Right lobe of liver (tissue), 4 donors: Measurements from ENCODE around the gene CACNA1C.

ENCODE experiments used
- CTCF ChIP-seq, 4 donors: fragments of 200-600 bp in 3 of 4; fragments of 450-650 bp in 1 of 4; IDR thresholded peaks; one replicate each; pipeline versions ENCODE4 v1.5.1 to v1.8.0; 2016 to 2022; ENCODE audit warnings: antibody characterized with exemption in 4 of 4, mild to moderate bottlenecking in 2 of 4
- POLR2A ChIP-seq: fragments of 450-650 bp; IDR thresholded peaks from one replicate; pipeline ENCODE4 v1.6.1; 2017; ENCODE audit warnings: antibody characterized with exemption, mild to moderate bottlenecking
- donor health status: DM: no; HTN: no; CAD: no.
- donor health status: DM: no; HTN: no; CAD: no.
- donor health status: DM: no; HTN: yes; CAD: no.

- TF ChIP-seq CTCF (IDR thresholded peaks at IDR 0.05) (no peak), POLR2A (no peak)
Measured at GRCh38 chr12:2267703-2268470, 215.1 kb downstream of the CACNA1C start.
